H1 (cell line): ENCODE measurements around the gene ADCY9.

Experiments
- CEBPB ChIP-seq: IDR thresholded peaks from 2 replicates; pipeline ENCODE4 v1.6.1; 2012; ENCODE audit warnings: low read depth, low read length
- CREB1 ChIP-seq: IDR thresholded peaks from 2 replicates; pipeline ENCODE4 v1.6.1; 2012; ENCODE audit warnings: inconsistent platforms
- GABPA ChIP-seq: IDR thresholded peaks from 2 replicates; pipeline ENCODE4 v1.6.1; 2011; ENCODE audit warnings: mild to moderate bottlenecking, low read length, moderate library complexity, borderline replicate concordance; ENCODE audit not compliant: insufficient read depth
- POLR2A ChIP-seq, 2 experiments: IDR thresholded peaks; 1 replicate in 1 of 2; 2 replicates in 1 of 2; pipeline ENCODE4 v1.6.1; 2011; ENCODE audit warnings: low read depth in 2 of 2, low read length in 2 of 2, mild to moderate bottlenecking in 2 of 2; ENCODE audit errors: control extremely low read depth in 1 of 2
- TCF12 ChIP-seq: IDR thresholded peaks from 2 replicates; pipeline ENCODE4 v1.6.1; 2011; ENCODE audit warnings: low read depth, mild to moderate bottlenecking, low read length
- TF ChIP-seq, protein P1 (sequence below), 3 experiments: IDR thresholded peaks; 1 replicate in 2 of 3; 2 replicates in 1 of 3; pipeline versions ENCODE4 v1.5.1 to v1.6.1; 2011; ENCODE audit warnings: low read length in 3 of 3, mild to moderate bottlenecking in 3 of 3, inconsistent platforms in 2 of 3, low read depth in 1 of 3, moderate library complexity in 1 of 3; ENCODE audit not compliant: insufficient read depth in 1 of 3; ENCODE audit errors: control extremely low read depth in 1 of 3
- TF ChIP-seq, protein P2 (sequence below): IDR thresholded peaks from 2 replicates; pipeline ENCODE4 v1.6.1; 2012; ENCODE audit warnings: inconsistent platforms

DNA sequence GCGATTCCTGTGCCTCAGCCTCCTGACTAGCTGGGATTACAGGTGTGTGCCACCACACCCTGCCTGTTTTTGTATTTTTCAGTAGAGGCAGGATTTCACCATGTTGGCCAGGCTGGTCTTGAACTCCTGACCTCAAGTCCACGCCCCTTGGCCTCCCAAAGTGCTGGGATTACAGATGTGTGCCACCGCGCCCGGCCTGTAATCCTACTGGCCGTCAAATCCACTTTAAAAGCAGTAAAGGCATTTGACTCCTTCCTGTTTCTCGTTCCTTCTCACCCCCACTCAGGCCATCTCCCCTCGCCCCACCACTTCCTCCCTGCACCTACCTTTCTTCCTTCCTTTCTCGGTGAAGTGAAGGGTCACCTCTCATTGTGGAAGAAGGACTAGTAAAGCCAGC, 166.3 kb downstream of the ADCY9 start:
- TF ChIP-seq TCF12 (no peak), POLR2A (IDR thresholded peaks at IDR 0.05; ENCODE audit: control extremely low read depth in 1 of 2, low read depth in 2 of 2, low read length in 2 of 2) (no peak), CEBPB (no peak), GABPA (no peak), CREB1 (no peak)
- TF ChIP-seq, protein P1, sequence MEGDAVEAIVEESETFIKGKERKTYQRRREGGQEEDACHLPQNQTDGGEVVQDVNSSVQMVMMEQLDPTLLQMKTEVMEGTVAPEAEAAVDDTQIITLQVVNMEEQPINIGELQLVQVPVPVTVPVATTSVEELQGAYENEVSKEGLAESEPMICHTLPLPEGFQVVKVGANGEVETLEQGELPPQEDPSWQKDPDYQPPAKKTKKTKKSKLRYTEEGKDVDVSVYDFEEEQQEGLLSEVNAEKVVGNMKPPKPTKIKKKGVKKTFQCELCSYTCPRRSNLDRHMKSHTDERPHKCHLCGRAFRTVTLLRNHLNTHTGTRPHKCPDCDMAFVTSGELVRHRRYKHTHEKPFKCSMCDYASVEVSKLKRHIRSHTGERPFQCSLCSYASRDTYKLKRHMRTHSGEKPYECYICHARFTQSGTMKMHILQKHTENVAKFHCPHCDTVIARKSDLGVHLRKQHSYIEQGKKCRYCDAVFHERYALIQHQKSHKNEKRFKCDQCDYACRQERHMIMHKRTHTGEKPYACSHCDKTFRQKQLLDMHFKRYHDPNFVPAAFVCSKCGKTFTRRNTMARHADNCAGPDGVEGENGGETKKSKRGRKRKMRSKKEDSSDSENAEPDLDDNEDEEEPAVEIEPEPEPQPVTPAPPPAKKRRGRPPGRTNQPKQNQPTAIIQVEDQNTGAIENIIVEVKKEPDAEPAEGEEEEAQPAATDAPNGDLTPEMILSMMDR (IDR thresholded peaks at IDR 0.05; ENCODE audit: control extremely low read depth in 1 of 3, insufficient read depth in 1 of 3, low read depth in 1 of 3, low read length in 3 of 3), result no peak
- TF ChIP-seq, protein P2, sequence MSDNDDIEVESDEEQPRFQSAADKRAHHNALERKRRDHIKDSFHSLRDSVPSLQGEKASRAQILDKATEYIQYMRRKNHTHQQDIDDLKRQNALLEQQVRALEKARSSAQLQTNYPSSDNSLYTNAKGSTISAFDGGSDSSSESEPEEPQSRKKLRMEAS, result no peak
